Colonic mucosa (tissue), 4 donors: ENCODE results near the gene SHC3. TPM values are rescaled to one million over a fixed set of nuclear protein-coding genes. Genes with fewer than 3 reads are reported as not detected.

Experiments used
- DNase-seq: peaks from one replicate; pipeline ENCODE4 v3.0.0-alpha.2; 2020
- H3K27ac ChIP-seq: fragments of 200-600 bp; one replicate; pipeline ENCODE4 v1.8.0; 2021
- H3K27me3 ChIP-seq: fragments of 200-600 bp; one replicate; pipeline ENCODE4 v1.8.0; 2021
- H3K36me3 ChIP-seq: fragments of 200-600 bp; one replicate; pipeline ENCODE4 v1.8.0; 2021
- H3K4me1 ChIP-seq: fragments of 200-600 bp; one replicate; pipeline ENCODE4 v1.8.0; 2021; ENCODE audit warnings: mild to moderate bottlenecking
- H3K4me3 ChIP-seq: fragments of 200-600 bp; one replicate; pipeline ENCODE4 v1.8.0; 2021
- H3K9ac ChIP-seq, 2 donors: one replicate each; pipeline ENCODE4 v1.7.0; 2013; ENCODE audit warnings: control low read depth in 2 of 2, low read depth in 2 of 2, low read length in 2 of 2
- H3K9me3 ChIP-seq: fragments of 200-600 bp; one replicate; pipeline ENCODE4 v1.8.0; 2021
- intact Hi-C: fragments of 100-400 bp; cut with DNase I; formaldehyde crosslinking; loops from one replicate; pipeline ENCODE4 v1.14.1; 2022
- total RNA-seq, 2 donors: library from RNA; stranded (reverse); fragmentation: NEBNext Ultra II Directional in 1 of 2; extraction: Animal tissue kit (Norgen Biotek cat#: 25700) in 1 of 2; gene quantifications; one replicate each; pipeline ENCODE4 v1.2.1, GENCODE V29; 2021
- TF ChIP-seq, protein P1 (sequence below): fragments of 200-600 bp; IDR thresholded peaks from one replicate; pipeline ENCODE4 v1.8.0; 2022; ENCODE audit warnings: antibody characterized with exemption, mild to moderate bottlenecking
- donor health status: healthy.
- donor health status: DM: no; HTN: no; CAD: no.
- donor health status: DM: no; HTN: no; CAD: no.

SHC3 gene
- total RNA-seq, 2 donors from 2014 or later, result 0.32 to 0.58 TPM

DNA sequence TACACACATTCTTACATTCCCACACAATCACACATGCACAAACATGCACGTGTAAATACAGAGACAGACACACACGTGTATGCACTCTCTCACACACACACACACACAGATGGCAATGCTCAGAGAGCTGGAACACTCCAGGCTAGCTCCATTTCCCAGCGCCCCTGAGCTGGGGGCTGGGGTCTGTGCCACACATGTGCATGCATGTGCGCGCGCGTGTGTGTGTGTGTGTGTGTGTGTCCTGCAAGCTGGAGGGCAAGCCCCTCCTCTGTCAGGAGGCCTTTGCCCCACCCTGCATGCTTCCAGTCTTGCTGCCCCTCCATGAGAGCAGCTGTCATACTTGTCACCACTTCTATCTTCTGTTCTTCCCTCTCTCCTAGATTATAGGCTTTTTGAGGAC, 204.0 kb downstream of the SHC3 start:
- Histone ChIP-seq H3K4me3 (no peak overlapping the region), H3K27me3 (no peaks in the 10 kb centered on the region), H3K4me1 (no peaks in the 10 kb centered on the region), H3K9me3 (no peaks in the 10 kb centered on the region), H3K9ac (no peak overlapping the region), H3K27ac (no peak overlapping the region), H3K36me3 (no peaks in the 10 kb centered on the region)
- DNase-seq, result no peak
- intact Hi-C loops, result no loop called here
- TF ChIP-seq, protein P1, sequence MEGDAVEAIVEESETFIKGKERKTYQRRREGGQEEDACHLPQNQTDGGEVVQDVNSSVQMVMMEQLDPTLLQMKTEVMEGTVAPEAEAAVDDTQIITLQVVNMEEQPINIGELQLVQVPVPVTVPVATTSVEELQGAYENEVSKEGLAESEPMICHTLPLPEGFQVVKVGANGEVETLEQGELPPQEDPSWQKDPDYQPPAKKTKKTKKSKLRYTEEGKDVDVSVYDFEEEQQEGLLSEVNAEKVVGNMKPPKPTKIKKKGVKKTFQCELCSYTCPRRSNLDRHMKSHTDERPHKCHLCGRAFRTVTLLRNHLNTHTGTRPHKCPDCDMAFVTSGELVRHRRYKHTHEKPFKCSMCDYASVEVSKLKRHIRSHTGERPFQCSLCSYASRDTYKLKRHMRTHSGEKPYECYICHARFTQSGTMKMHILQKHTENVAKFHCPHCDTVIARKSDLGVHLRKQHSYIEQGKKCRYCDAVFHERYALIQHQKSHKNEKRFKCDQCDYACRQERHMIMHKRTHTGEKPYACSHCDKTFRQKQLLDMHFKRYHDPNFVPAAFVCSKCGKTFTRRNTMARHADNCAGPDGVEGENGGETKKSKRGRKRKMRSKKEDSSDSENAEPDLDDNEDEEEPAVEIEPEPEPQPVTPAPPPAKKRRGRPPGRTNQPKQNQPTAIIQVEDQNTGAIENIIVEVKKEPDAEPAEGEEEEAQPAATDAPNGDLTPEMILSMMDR, result no peak

DNA sequence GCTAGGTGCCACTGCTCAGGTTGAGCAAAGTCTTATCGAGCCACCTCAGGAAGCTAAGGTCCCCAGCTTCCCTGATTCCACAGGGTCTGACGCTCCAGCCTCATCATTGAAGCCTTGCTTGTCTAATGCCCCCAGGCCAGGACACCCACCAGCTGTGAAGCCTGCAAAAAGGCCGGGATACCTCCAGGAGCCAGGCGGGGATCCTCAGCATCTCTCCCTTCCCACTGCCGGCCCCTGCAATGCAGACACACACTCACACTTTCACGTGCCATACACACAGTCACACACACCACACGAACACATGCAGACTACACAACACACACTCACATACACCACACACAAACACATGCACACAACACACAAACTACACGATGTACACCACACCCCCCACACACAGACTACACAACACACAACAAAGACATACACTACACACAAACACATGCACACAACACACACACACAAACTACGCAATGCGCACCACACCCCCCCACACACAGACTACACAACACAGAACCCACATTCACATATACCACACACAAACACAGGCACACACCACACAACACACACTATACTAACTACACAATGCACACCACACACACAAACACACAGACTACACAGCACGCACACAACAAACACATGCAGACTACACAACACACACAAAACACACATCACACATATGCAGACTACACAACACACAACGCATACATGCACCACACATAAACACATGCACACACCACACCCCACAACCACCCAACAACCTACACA, 205.2 kb downstream of the SHC3 start:
- Histone ChIP-seq H3K4me3 (no peak overlapping the region), H3K36me3 (no peaks in the 10 kb centered on the region), H3K27ac (no peak overlapping the region), H3K27me3 (no peaks in the 10 kb centered on the region), H3K9ac (no peak overlapping the region), H3K9me3 (no peaks in the 10 kb centered on the region), H3K4me1 (no peaks in the 10 kb centered on the region)
- TF ChIP-seq, protein P1, result no peak
- no peak for DNase-seq
- intact Hi-C loops, result no loop called here

DNA sequence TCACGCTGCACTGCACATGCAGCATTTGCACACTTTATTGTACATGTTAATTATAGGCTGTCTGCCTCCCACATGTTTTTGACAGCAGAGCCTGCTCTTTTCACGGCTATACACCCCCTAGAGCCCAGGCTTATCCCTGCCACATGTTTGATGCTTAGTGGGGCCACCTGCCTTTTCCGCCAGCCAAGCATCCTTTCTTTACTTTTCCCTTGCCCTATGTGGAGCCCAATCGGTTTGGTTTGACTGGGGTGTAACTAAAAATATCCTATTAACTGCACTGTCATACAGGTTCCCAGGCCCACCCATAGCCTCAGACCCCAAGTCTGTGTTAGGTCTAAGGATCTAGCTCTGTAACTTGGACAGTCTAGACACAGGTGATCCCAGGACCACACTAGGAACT, 206.2 kb downstream of the SHC3 start:
- Histone ChIP-seq H3K36me3 (no peaks in the 10 kb centered on the region), H3K27me3 (no peaks in the 10 kb centered on the region), H3K9me3 (no peaks in the 10 kb centered on the region), H3K9ac (no peak overlapping the region), H3K27ac (no peak overlapping the region), H3K4me1 (no peaks in the 10 kb centered on the region), H3K4me3 (no peak overlapping the region)
- TF ChIP-seq, protein P1, result no peak
- no peak for DNase-seq
- intact Hi-C loops, result no loop called here

DNA sequence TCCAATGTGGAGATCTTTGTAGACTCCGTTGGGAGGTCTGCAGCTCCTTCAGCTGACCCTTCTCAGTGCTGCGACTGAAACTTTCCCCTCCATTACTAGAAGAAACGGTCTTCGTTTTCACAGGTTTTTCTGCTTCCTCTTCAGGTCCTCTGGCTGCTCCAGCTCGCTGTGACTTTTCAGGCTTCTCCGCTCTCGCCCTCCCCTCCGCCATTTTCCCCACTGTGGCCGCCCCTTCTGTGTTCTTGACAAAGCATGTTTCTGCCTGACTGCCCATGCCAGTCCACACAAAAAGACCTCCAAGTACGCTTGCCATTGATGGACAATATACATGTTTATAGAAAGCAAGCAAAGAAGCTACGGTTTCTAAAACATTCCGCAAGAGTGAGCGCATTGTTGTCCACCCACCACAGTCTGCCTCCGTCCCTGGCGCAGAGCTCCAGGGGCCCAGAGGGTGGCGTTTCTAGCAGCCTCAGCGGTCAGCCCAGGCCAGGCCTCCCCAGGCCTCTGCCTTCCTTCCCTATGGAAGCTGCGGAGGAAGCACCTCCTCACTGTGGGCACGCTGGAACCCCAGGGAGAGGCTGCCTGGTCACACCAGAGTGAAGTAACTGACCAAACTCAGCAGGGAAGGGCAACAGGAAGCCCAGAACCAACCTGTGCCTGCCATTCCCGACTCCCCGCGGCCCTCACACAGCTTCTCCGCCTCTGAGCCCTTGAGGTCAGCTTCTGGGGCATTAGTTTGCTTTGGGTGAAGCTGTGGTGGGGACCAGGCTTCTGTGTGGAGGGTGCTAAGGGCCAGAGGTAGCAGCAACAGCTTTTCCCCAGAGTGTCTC, 207.3 kb downstream of the SHC3 start:
- TF ChIP-seq, protein P1, result no peak
- no peaks in the 10 kb centered on the region for H3K4me1 ChIP-seq
- no peak overlapping the region for H3K9ac ChIP-seq
- no peak overlapping the region for H3K27ac ChIP-seq
- intact Hi-C loops, result no loop called here
- DNase-seq, result no peak
- H3K4me3 ChIP-seq, result no peak overlapping the region
- no peaks in the 10 kb centered on the region for H3K9me3 ChIP-seq
- H3K36me3 ChIP-seq, result no peaks in the 10 kb centered on the region
- no peaks in the 10 kb centered on the region for H3K27me3 ChIP-seq

DNA sequence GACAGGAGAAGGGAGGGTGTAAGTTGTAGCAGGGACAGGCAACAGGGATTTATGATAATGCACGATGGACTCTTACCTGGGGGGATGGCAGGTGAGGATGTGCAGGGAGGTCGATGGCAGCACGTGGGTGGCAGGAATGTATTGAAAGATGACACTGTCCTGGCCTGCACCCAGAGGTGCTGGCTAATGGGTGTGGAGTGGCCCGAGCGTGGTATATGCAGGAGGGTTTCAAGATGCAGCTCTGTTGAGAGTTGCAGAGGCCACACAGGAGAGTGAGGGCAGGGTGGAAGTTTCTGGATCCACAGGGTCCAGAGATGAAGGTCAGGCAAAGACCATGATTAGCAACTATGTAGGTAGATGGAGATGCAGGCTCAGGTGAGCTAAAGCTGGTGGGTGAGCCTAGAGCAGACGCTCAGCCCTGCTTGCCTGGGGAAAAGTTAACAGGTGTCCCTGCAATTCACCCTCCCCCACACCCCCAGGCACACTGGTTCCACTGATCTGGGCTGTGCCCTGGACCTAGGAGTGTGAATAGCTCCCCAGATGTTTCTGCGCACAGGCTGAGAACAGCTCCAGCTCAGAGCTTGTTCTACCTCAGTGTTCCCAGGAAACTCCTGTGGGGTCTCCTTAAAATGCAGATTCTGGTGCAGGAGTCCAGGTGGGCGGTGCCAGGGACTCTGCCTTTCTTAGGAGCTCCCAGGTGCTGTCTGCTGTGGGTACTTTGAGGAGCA, 208.8 kb downstream of the SHC3 start:
- Histone ChIP-seq H3K27ac (no peak overlapping the region), H3K9me3 (no peaks in the 10 kb centered on the region), H3K4me1 (no peaks in the 10 kb centered on the region), H3K9ac (no peak overlapping the region), H3K4me3 (no peak overlapping the region), H3K36me3 (no peaks in the 10 kb centered on the region), H3K27me3 (no peaks in the 10 kb centered on the region)
- intact Hi-C loops, result no loop called here
- TF ChIP-seq, protein P1, result no peak
- no peak for DNase-seq
